HG03196 (cell line): Measurements from ENCODE around the gene OPN1MW3.
"Not testable (repeated sequence)": the region's sequence is repeated elsewhere in the genome, so short reads cannot be mapped to it uniquely, and the experiment has no call there.

Experiments used
- ATAC-seq: cut with Tn5 transposase; IDR thresholded peaks from one replicate; pipeline ENCODE4 v1.9.1; 2021; ENCODE audit not compliant: unreplicated experiment

Gene OPN1MW3

GRCh38 chrX:154257282-154257681, at the start of gene OPN1MW3:
Gene OPN1MW3 (plus strand): TSS chrX:154257582. CDS start chrX:154257620, 38 bp downstream.
- ATAC-seq, result not testable (repeated sequence)

DNA sequence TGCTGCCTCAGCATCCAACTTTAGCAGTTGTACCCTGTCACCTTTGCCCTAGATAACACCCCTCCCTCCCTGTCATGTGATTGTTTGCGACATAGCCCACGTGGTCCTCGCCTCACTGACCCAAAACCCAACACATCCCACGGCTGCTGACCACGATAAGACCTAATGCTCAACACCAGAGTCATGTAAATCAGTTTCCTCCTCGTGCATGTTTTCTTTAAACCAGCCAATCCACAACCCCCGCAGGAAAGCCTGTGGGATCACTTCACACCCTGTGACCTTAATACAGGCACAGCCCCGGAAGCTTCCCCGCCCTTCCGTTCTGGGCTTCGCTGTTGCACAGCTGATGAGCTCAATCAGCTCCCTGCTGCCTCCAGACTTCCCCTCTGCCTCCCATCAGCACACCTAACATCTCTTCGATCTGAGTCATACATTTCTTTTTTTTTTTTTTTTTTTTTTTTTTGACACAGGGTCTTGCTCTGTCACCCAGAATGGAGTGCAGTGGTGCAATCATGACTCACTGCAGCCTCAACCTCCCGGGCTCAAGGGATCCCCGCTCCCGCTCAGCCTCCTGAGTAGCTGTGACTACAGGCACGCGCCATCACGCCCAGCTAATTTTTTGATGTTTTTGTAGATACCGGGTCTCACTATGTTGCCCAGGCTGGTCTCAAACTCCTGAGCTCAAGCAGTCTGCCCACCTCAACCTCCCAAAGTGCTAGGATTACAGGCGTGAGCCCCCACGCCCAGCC, 47.5 kb upstream of the OPN1MW3 start:
- ATAC-seq, result not testable (repeated sequence)

- ATAC-seq, result not testable (repeated sequence)
Observed at GRCh38 chrX:154211057-154211456, 46.3 kb upstream of the OPN1MW3 start.

DNA sequence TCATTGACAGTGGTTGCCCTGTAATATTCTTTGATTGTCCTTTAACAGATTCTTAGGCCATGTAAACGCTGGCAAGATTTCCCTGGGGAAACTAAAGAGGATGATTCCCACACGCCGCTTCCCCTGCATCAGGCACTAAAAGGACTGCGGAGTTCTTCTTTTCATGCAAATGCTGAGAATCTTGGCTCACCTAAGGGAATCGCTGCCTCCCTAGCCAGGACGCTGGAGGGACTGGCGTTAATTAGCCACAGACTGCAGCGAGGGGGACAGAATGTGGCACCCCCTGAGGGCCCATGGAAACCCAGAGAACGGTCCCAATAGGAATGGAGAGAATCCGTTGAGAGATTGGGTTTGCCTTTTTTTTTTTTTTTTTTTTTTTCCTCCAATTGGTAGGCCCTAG, 45.9 kb upstream of the OPN1MW3 start:
- ATAC-seq, result not testable (repeated sequence)

DNA sequence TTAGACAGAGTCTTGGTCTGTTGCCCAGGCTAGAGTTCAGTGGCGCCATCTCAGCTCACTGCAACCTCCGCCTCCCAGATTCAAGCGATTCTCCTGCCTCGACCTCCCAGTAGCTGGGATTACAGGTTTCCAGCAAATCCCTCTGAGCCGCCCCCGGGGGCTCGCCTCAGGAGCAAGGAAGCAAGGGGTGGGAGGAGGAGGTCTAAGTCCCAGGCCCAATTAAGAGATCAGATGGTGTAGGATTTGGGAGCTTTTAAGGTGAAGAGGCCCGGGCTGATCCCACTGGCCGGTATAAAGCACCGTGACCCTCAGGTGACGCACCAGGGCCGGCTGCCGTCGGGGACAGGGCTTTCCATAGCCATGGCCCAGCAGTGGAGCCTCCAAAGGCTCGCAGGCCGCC, 37.9 kb upstream of the OPN1MW3 start, which contains the start of gene OPN1MW2:
OPN1MW2 (plus strand) TSS at position 301 of the 400 bp plus-strand sequence; CDS start at position 361, 60 bp downstream.
- not testable (repeated sequence) for ATAC-seq

- not testable (repeated sequence) for ATAC-seq
Observed at GRCh38 chrX:154225292-154225691, 32.1 kb upstream of the OPN1MW3 start.

GRCh38 chrX:154226706-154227105, 30.7 kb upstream of the OPN1MW3 start:
- ATAC-seq, result not testable (repeated sequence)

DNA sequence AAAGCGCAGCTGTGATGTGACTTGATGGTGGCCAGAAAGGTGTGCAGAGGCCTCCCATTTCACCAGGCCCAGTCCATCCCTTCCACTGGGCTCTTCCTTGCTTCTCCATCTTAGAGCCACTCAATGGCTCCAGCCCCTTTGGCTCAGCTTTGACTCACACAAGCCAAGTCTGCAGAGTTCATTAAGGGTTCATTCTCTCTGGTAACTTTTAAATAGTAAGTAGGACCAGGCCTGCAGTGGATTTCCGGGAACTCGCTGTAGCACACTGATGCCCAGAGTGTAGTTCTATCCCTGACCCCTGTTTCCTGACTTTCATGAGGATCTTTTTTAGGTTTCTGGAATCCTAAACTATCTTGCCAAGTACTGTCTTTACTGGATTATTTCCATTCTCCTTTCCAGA, 25.9 kb upstream of the OPN1MW3 start:
- not testable (repeated sequence) for ATAC-seq

DNA sequence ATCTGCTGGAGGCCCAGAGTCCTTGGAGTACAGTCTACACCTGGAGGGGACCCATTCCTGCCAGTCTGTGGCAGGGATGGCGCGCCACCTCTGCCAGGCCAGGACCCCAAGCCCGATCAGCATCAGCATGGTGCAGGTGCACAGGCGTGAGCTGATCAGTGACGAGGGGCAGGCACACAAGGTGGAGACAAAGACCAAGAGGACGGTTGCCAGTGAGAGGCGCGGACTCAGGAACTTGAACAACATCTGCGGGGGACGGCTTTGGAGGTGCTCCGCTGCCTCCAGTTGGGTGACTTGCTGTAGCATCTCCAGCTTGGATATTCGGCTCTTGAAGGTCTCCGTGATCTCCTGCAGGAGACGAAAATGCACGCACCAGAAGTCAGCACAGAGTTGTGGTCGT, 23.8 kb upstream of the OPN1MW3 start:
- ATAC-seq, result not testable (repeated sequence)

- ATAC-seq, result not testable (repeated sequence)
Observed at GRCh38 chrX:154238939-154239559, 18.3 kb upstream of the OPN1MW3 start.

- ATAC-seq, result not testable (repeated sequence)
Observed at GRCh38 chrX:154239982-154240503, 17.3 kb upstream of the OPN1MW3 start.

- ATAC-seq, result not testable (repeated sequence)
Observed at GRCh38 chrX:154247377-154248045, 9.9 kb upstream of the OPN1MW3 start.

DNA sequence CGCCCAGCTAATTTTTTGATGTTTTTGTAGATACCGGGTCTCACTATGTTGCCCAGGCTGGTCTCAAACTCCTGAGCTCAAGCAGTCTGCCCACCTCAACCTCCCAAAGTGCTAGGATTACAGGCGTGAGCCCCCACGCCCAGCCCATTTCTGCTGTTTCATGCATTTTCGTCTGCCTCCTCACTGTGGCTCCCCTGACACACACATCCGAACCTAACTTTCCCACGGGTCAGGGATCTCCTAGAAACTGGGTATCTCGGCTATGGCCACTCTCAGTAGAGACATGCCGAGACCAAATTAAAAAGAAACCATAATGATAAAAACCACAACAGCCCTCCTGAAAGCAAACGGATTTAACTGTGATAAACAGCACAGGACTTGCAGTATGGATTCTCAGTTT, 9.3 kb upstream of the OPN1MW3 start:
- ATAC-seq, result not testable (repeated sequence)

GRCh38 chrX:154258711-154259110, 1.3 kb downstream of the OPN1MW3 start:
- ATAC-seq, result not testable (repeated sequence)

DNA sequence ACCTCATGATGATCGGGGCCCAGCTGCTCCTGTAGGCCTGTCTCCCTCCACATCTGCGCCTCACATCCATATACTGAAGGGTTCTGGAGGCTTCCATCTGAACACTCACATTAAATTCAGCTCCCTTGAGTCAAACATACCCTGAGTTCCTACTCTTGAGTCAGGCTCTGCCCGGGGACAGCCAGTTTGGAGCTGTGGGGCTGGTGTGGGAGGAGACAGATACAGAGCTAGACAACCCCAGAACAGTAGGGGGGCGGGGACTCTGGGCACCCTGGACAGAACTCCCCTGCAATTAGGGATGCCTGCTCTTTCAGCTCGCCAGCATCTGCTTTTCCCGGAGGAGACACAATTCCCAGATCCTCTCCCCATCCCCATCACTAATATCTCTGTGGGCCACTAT, 5.7 kb downstream of the OPN1MW3 start:
- not testable (repeated sequence) for ATAC-seq

DNA sequence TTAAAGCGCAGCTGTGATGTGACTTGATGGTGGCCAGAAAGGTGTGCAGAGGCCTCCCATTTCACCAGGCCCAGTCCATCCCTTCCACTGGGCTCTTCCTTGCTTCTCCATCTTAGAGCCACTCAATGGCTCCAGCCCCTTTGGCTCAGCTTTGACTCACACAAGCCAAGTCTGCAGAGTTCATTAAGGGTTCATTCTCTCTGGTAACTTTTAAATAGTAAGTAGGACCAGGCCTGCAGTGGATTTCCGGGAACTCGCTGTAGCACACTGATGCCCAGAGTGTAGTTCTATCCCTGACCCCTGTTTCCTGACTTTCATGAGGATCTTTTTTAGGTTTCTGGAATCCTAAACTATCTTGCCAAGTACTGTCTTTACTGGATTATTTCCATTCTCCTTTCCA, 11.9 kb downstream of the OPN1MW3 start:
- not testable (repeated sequence) for ATAC-seq

DNA sequence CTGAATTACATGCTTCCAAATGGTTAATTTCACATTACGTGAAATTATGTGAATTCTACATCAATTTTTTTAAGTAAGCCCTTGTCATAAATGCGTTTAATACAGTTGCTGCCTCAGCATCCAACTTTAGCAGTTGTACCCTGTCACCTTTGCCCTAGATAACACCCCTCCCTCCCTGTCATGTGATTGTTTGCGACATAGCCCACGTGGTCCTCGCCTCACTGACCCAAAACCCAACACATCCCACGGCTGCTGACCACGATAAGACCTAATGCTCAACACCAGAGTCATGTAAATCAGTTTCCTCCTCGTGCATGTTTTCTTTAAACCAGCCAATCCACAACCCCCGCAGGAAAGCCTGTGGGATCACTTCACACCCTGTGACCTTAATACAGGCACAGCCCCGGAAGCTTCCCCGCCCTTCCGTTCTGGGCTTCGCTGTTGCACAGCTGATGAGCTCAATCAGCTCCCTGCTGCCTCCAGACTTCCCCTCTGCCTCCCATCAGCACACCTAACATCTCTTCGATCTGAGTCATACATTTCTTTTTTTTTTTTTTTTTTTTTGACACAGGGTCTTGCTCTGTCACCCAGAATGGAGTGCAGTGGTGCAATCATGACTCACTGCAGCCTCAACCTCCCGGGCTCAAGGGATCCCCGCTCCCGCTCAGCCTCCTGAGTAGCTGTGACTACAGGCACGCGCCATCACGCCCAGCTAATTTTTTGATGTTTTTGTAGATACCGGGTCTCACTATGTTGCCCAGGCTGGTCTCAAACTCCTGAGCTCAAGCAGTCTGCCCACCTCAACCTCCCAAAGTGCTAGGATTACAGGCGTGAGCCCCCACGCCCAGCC, 27.3 kb downstream of the OPN1MW3 start:
- not testable (repeated sequence) for ATAC-seq

DNA sequence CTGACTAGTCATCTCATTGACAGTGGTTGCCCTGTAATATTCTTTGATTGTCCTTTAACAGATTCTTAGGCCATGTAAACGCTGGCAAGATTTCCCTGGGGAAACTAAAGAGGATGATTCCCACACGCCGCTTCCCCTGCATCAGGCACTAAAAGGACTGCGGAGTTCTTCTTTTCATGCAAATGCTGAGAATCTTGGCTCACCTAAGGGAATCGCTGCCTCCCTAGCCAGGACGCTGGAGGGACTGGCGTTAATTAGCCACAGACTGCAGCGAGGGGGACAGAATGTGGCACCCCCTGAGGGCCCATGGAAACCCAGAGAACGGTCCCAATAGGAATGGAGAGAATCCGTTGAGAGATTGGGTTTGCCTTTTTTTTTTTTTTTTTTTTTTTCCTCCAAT, 29.0 kb downstream of the OPN1MW3 start:
- not testable (repeated sequence) for ATAC-seq

GRCh38 chrX:154294791-154295574, 37.6 kb downstream of the OPN1MW3 start, which contains the start of gene TEX28:
Gene TEX28 (minus strand): TSS chrX:154295124. CDS start chrX:154292117, 3,007 bp downstream.
- ATAC-seq, result no peak
